Omental fat pad (tissue), 4 donors: ENCODE measurements around the gene ALMS1. TPM values are rescaled to one million over a fixed set of nuclear protein-coding genes. Genes with fewer than 3 reads are reported as not detected.

Experiments used
- ATAC-seq: fragments of 150-250 bp; one replicate; pipeline ENCODE4 v1.9.1; 2016; ENCODE audit warnings: mild to moderate bottlenecking, moderate library complexity; ENCODE audit not compliant: low FRiP score
- DNase-seq: peaks from one replicate; pipeline ENCODE4 v3.0.0-alpha.2; 2019; ENCODE audit warnings: low spot score
- total RNA-seq, 4 donors: library from RNA; depleted of rRNA; stranded (reverse); fragments of >200 nt; gene quantifications; one replicate each; pipeline ENCODE4 v1.1.0, GENCODE V29; 2016
- TF ChIP-seq, protein P1 (sequence below), 3 donors: fragments of 450-650 bp; IDR thresholded peaks; one replicate each; pipeline ENCODE4 v1.5.1; 2016 to 2017; ENCODE audit warnings: antibody characterized with exemption in 3 of 3, mild to moderate bottlenecking in 3 of 3, moderate library complexity in 2 of 3

Gene ALMS1
- total RNA-seq, 4 donors from 2014 or later, result 18.9 to 36.1 (median 23.8) TPM

DNA sequence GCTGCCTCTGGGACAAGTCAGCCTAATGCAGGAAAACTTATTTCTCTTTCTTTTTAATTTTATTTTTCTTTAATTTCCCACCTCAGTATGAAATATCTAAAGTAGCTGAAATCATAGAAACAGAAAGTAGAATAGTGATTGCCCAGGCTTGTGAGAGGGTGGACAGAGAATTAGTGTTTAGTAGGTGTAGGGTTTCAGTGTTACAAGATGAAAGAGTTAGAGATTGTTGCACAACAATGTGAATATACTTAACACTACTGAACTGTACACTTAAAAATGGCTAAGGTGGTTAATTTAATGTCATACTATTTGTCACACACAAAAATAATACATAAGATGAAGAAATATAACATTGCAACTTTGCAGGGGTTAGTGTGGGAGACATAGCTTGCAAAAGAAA is 175.8 kb downstream of the ALMS1 start:
- no peak for DNase-seq

DNA sequence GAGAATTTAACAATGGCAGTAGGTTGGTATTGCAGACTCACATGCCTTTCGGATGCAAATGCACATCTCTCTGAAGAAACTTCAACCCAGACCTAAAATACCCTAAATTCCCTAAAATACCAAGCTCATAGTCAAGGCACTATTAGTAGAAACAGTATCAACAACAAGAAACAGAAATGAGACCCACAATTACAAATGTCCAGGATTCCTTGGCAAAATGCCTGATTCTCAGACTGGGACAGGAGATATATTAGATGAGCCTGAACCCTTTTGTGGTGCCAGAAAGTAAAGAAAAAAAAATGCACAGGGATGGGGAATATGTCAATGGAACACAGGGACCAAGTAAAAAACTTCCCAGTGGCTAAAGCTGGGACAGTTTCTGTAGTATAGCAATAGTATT is 179.3 kb downstream of the ALMS1 start:
- ATAC-seq (no peak), DNase-seq (no peak)
- TF ChIP-seq, protein P1, sequence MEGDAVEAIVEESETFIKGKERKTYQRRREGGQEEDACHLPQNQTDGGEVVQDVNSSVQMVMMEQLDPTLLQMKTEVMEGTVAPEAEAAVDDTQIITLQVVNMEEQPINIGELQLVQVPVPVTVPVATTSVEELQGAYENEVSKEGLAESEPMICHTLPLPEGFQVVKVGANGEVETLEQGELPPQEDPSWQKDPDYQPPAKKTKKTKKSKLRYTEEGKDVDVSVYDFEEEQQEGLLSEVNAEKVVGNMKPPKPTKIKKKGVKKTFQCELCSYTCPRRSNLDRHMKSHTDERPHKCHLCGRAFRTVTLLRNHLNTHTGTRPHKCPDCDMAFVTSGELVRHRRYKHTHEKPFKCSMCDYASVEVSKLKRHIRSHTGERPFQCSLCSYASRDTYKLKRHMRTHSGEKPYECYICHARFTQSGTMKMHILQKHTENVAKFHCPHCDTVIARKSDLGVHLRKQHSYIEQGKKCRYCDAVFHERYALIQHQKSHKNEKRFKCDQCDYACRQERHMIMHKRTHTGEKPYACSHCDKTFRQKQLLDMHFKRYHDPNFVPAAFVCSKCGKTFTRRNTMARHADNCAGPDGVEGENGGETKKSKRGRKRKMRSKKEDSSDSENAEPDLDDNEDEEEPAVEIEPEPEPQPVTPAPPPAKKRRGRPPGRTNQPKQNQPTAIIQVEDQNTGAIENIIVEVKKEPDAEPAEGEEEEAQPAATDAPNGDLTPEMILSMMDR (IDR thresholded peaks at IDR 0.05), result no peak

More for the DNA sequence above, 175.8 kb downstream of the ALMS1 start:
- TF ChIP-seq, protein P1 (IDR thresholded peaks at IDR 0.05), result no peak
- no peak for ATAC-seq

- ATAC-seq (no peak), DNase-seq (no peak)
- TF ChIP-seq, protein P1 (IDR thresholded peaks at IDR 0.05), result no peak
Measured at GRCh38 chr2:73566288-73566878, 180.7 kb downstream of the ALMS1 start.

- ATAC-seq, result no peak
- no peak for DNase-seq
- TF ChIP-seq, protein P1 (IDR thresholded peaks at IDR 0.05), result no peak
Measured at GRCh38 chr2:73575261-73575660, 189.6 kb downstream of the ALMS1 start.

DNA sequence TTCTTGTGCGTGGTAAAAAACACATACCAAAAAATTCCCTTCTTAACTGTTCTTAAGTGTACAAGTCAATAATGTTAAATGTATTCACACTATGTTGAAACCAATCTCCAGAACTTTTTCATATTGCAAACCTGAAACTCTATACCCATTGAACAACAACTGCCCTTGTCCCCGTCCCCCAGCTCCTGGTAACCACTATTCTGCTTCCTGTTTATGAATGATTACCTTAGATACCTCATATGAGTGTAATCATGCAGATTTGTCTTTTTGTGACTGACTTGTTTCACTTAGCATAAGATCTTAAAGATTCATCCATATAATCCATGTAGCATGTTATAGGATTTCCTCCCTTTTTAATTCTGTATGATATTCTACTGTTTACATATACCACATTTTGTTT is 196.7 kb downstream of the ALMS1 start:
- TF ChIP-seq, protein P1 (IDR thresholded peaks at IDR 0.05), result no peak
- no peak for DNase-seq
- ATAC-seq, result no peak

DNA sequence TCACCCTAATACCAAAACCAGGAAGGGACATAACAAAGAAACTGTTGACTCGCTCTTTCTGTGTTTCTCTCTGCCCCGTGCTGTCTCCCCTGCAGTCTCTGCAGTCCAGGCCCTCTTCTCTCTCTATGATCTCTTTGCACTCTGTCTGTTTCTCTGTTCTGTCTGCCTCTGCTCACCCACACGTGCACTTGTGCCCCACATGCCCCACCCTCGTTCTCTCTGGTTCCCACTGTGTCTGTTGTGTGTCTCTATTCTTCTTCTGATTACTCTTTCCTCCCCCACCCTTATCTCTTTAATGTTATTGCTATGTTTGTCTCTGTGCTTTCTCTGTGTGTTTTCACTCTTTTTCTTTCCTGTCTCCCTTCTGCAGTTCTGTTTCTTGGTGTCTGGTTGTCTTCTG is 202.5 kb downstream of the ALMS1 start:
- TF ChIP-seq, protein P1 (IDR thresholded peaks at IDR 0.05), result no peak
- no peak for ATAC-seq
- DNase-seq, result no peak

DNA sequence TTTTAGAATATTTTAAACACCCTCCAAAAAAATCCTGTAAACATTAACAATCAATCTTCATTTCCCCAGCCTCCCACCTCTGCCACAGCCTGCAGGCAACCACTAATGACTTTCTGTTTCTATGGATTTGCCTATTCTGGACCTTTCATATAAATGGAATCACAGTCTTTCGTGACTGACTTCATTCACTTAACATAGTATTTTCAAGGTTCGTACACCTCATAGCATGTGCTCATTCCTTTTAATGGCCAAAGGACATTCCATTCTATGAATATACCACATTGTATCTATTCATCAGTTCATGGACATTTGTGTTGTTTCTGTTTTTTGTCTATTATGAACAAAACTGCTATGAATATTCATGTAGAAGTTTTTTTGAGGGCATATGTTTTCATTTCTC is 208.0 kb downstream of the ALMS1 start:
- no peak for DNase-seq
- TF ChIP-seq, protein P1 (IDR thresholded peaks at IDR 0.05), result no peak

More for the DNA sequence above, 208.0 kb downstream of the ALMS1 start:
- ATAC-seq, result no peak
